Measurements from ENCODE around the gene KIDINS220. TPM values are rescaled to one million over a fixed set of nuclear protein-coding genes. Genes with fewer than 3 reads are reported as not detected.

Gene KIDINS220
- total and polyA plus RNA-seq, 9 donors: 33.8 to 96.9 (median 66.7) TPM

GRCh38 chr2:8750221-8750620 lies 87.2 kb downstream of the KIDINS220 start:
- TF ChIP-seq POLR2A (IDR thresholded peaks at IDR 0.05) (no peak), EP300 (IDR thresholded peaks at IDR 0.05) (no peak)
- Histone ChIP-seq H3K36me3 (no peaks in the 10 kb centered on the region), H3K4me1 (ENCODE audit: insufficient read depth) (peaks cover 2% of the 10 kb centered on the region), H3K9me3 (no peaks in the 10 kb centered on the region), H3K27me3 (no peaks in the 10 kb centered on the region), H3K4me3 (no peak overlapping the region), H3K27ac (no peak overlapping the region)
- intact Hi-C loops (cut with DNase I): no loop called here
- 84 to 89% (median 85%) methylated on average over 7 of the region's 7 CpGs for WGBS, 3 donors
- no peak for DNase-seq

GRCh38 chr2:8743261-8743660 lies 94.2 kb downstream of the KIDINS220 start:
- intact Hi-C loops (cut with DNase I): no loop called here
- Histone ChIP-seq H3K36me3 (no peaks in the 10 kb centered on the region), H3K4me3 (no peak overlapping the region), H3K27me3 (no peaks in the 10 kb centered on the region), H3K27ac (no peak overlapping the region), H3K4me1 (ENCODE audit: insufficient read depth) (no peaks in the 10 kb centered on the region), H3K9me3 (no peaks in the 10 kb centered on the region)
- no peak for DNase-seq
- WGBS, 3 donors: 74 to 80% (median 77%) methylated on average over 6 of the region's 6 CpGs
- TF ChIP-seq EP300 (IDR thresholded peaks at IDR 0.05) (no peak), POLR2A (IDR thresholded peaks at IDR 0.05) (no peak), CTCF (IDR thresholded peaks at IDR 0.05) (no peak)

GRCh38 chr2:8740136-8740535 lies 97.3 kb downstream of the KIDINS220 start:
- TF ChIP-seq POLR2A (IDR thresholded peaks at IDR 0.05) (no peak), EP300 (IDR thresholded peaks at IDR 0.05) (no peak), CTCF (IDR thresholded peaks at IDR 0.05) (no peak)
- intact Hi-C loops (cut with DNase I): no loop called here
- H3K9me3 ChIP-seq: no peaks in the 10 kb centered on the region
- no peaks in the 10 kb centered on the region for H3K27me3 ChIP-seq
- peaks cover 2% of the 10 kb centered on the region for H3K4me1 ChIP-seq (ENCODE audit: insufficient read depth)
- no peak overlapping the region for H3K27ac ChIP-seq
- 89% methylated on average over 4 of the region's 4 CpGs for WGBS, 3 donors
- DNase-seq: no peak
- no peaks in the 10 kb centered on the region for H3K36me3 ChIP-seq
- no peak overlapping the region for H3K4me3 ChIP-seq

GRCh38 chr2:8737571-8738175 lies 99.7 kb downstream of the KIDINS220 start:
- intact Hi-C loops (cut with DNase I): no loop called here
- WGBS, 3 donors: 63 to 77% (median 75%) methylated on average over 2 of the region's 2 CpGs
- no peaks in the 10 kb centered on the region for H3K36me3 ChIP-seq

More at GRCh38 chr2:8737571-8738175, 99.7 kb downstream of the KIDINS220 start:
- Histone ChIP-seq H3K4me1 (ENCODE audit: insufficient read depth) (peaks cover 5% of the 10 kb centered on the region), H3K4me3 (no peak overlapping the region), H3K27me3 (no peaks in the 10 kb centered on the region), H3K9me3 (no peaks in the 10 kb centered on the region), H3K27ac (no peak overlapping the region)
- DNase-seq: no peak
- TF ChIP-seq POLR2A (IDR thresholded peaks at IDR 0.05): no peak
- no peak for TF ChIP-seq CTCF (IDR thresholded peaks at IDR 0.05)
- TF ChIP-seq EP300 (IDR thresholded peaks at IDR 0.05): no peak

Measured in ovary (tissue), 9 donors.